Activated CD8-positive, alpha-beta memory T cell treated with anti-CD3 and anti-CD28 coated beads, Interleukin-2, amount 50 U/mL, for 1 hour (primary cell): ENCODE data around the gene SMIM26.
"Not testable (repeated sequence)": the region's sequence is repeated elsewhere in the genome, so short reads cannot be mapped to it uniquely, and the experiment has no call there.

ENCODE experiments used
- DNase-seq: peaks from one replicate; pipeline ENCODE4 v3.0.0-alpha.2; 2020; ENCODE audit errors: extremely low read depth

SMIM26 gene, protein sequence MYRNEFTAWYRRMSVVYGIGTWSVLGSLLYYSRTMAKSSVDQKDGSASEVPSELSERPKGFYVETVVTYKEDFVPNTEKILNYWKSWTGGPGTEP

GRCh38 chr20:18566892-18567738 is at the start of gene SMIM26:
TSS of gene SMIM26 (plus strand) at chr20:18567432. CDS start at chr20:18567479, 47 bp downstream.
- DNase-seq: peak; percentile 81

GRCh38 chr20:18522066-18522465 is 45.2 kb upstream of the SMIM26 start:
- not testable (repeated sequence) for DNase-seq

GRCh38 chr20:18523066-18523465 is 44.2 kb upstream of the SMIM26 start:
- DNase-seq: no peak

- no peak for DNase-seq
Observed at GRCh38 chr20:18524646-18525045, 42.6 kb upstream of the SMIM26 start.

DNA sequence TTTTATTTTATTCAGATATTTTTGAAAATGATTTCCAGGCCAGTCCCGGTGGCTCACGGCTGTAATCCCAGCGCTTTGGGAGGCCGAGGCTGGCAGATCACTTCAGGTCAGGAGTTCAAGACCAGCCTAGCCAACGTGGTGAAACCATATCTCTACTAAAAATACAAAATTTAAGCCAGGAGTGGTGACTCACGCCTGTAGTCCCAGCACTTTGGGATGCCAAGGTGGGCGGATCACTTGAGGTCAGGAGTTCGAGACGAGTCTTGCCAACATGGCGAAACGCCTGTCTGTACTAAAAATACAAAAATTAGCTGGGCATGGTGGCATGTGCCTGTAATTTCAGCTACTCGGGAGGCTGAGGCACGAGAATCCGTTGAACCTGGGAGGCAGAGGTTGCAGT is 40.5 kb upstream of the SMIM26 start:
- not testable (repeated sequence) for DNase-seq

DNA sequence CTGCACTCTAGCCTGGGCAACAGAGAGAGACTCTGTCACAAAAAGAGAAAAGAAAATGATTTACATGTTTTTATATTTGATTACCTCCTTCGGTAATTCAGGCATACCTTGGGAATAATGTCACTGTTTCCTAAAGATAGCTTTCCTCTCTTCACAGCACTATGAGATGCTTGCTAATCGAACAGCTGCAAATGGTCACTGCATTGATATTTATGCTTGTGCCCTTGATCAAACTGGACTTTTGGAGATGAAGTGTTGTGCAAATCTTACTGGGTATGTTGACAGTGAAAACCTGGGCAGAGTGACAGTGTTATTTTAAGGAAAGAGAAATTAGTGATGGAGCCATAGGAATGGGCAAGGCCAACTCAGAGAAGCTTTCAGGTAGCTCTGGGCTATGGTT is 39.9 kb upstream of the SMIM26 start:
- DNase-seq: no peak

DNA sequence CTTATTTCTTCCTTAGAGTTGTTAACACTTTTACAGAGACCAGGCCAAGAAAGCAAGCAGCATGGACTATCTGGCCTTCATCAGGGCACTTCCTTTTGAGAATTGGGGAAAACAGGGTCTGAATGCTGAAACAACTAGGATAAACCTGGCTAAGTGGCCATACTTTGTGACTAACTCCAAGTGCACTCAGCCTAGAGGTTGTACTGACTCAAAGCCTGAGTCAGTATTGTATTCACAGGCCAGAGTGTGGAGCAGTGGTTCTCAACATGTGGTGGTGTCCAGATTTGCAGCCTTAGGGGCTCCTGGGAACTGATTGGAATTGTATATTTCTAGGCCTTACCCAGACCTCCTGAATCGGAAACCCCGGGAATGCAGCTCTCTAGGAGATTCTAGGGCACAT is 39.4 kb upstream of the SMIM26 start:
- no peak for DNase-seq

DNA sequence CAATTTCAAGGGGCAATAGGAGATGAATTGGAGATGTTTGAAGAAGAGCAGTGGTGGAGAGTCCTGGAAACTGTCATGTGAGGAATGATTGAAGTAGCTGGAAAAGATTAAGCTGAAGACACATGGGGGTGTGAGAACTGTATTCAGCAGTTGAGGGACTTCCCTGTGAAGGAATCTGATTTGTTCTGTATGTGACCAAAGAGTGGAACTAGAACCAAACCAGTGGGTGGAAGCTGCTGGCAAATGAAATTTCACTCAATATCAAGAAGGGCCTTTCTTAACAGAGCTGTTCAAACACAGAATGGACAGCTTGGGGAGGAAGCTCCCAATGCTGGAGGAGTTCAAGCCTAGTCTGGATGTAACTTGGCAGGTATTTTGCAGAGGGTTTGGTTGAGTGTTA is 38.2 kb upstream of the SMIM26 start:
- DNase-seq: no peak

DNA sequence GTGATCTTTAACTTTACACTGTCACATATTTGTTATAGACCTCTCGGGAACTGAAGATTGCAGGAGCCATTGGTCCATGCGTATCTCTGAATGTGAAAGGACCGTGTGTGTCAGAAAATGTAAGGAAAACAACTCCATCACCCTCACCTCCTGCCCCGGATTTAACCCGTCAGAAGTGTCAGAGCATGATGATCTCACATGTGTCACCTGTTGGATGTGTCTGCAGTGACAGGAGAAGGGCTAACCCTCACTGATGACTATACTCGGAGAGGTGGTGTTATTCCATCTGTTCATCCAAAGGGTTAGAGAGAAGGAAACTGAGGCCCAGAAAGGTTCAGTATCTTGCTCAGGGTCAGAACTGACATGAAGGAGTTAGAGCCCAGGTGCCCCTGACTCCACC is 34.6 kb upstream of the SMIM26 start:
- DNase-seq: no peak

DNA sequence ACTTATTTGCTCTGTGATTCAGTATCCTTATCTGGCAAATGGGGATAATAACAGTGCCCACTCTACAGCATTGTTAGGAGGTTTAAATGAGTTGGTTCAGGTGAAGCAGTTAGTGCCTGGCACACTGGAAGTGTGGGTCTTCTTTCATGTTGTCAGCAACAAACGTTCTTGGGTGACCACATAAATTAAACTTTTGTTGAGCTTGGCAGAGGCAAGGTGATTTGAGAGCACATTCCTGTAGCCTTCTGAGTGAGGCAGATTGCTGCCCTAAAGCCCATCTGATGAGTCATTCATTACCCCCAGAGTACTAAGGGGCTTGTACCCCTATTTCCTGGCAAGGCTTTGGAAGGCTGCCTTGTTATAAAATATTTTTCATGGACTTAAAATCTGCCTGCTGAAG is 33.7 kb upstream of the SMIM26 start:
- DNase-seq: no peak

GRCh38 chr20:18533978-18534644 is 33.1 kb upstream of the SMIM26 start:
- DNase-seq: no peak

DNA sequence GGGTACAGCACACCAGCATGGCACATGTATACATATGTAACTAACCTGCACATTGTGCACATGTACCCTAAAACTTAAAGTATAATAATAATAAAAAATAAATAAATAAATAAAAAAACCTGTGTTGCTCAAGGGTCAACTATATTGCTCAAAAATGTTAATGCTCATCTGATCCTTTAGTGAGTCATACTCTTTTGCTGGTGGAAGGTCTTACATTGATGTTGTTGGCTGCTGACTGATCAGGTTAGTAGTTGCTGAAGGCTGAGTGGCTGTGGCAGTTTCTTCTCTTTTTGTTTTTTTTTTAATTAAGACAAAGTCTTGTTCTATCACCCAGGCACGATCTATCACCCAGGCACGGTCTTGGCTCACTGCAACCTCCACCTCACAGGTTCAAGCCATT is 29.6 kb upstream of the SMIM26 start:
- DNase-seq: no peak

DNA sequence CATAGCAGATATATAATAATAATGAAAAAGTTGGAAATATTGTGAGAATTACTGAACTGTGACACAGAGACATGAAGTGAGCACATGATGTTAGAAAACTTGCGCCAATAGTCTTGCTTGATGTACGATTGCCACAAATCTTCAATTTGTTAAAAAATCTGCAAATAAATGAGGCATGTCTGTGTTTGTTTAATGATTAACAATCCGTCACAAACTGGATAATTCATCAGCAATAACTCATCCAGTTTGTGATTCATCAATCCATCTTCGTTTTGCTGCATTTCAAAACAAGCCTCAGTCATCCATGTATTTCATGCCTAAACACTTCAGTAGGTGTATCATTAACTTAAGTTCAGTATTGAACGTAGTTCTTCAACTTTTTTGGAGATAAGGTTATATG is 25.5 kb upstream of the SMIM26 start:
- DNase-seq: no peak

DNA sequence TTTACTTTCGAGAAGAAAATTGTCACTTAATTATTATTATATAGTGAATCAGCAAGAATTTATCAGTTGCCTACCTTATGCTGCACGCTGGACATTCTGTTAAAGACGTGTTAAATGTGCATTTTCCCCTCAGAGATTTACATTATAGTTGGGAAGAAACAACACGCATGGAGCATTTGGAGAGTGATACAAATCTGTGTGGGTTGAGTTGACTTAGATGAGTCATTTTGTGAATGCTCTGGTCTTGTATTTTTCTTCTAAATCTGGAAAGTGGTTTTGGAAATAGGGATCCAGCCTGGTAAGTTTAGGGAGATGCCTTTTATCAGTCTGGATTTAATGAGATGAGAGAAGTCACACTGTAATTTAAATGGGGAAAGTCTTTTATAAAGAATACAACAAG is 24.0 kb upstream of the SMIM26 start:
- DNase-seq: no peak

DNA sequence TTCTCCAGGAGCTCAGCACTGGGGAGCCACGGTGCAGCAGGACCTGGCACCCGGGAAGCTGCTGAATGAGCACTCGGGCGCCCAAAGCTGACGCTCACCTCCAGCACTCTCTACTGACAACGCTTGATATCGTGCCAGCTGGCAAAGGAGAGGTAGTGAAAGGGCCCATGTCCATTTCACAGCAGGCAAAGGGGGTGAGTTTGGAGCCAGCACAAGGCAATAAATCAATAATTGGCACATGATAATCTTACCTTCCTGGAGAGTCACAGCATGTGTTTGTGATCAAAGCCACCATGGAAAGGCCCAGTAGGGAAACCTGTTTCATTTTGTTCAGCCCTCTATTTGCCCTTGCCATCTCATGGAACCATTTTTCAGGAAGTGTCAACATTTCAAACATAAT is 23.3 kb upstream of the SMIM26 start:
- no peak for DNase-seq

GRCh38 chr20:18545566-18545965 is 21.7 kb upstream of the SMIM26 start:
- no peak for DNase-seq

DNA sequence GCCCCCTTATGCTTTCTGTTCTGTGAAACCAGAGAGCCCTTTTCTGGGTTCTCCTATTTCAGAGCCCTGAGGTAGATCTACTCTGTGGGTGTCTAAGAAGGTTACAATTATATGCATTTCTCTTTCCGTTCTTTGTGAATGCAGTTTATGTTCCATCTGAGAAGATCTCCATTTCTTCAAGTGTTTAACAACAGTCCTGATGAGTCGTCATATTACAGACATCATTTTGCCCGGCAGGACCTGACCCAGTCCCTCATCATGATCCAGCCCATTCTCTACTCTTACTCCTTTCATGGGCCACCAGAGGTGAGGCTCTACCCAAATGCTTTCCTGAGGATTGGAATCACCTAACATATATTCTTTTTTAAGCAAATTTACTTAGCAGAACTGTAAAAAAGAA is 18.8 kb upstream of the SMIM26 start:
- no peak for DNase-seq

DNA sequence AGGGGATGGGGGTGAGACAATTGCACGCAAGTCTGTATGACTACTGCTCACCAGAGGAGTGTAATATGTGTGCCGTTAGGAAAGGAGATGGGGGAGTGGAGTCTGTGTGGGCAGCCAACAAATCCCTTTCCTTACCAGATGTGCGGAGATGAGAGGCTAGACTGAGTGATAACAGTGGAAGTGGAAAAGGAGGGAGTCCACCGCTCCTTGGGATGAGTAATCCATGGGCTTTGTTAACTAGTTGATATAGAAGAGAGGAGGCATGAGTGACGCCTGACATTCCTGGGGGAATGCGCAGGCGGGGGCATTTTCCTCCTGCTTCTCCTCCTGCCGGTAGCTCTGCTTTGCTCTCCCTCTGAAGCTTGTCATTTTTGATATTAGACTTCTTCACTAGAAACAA is 13.5 kb upstream of the SMIM26 start:
- no peak for DNase-seq

GRCh38 chr20:18567739-18568091 is 483 bp downstream of the SMIM26 start:
- no peak for DNase-seq

GRCh38 chr20:18571009-18571408 is 3.8 kb downstream of the SMIM26 start:
- no peak for DNase-seq

DNA sequence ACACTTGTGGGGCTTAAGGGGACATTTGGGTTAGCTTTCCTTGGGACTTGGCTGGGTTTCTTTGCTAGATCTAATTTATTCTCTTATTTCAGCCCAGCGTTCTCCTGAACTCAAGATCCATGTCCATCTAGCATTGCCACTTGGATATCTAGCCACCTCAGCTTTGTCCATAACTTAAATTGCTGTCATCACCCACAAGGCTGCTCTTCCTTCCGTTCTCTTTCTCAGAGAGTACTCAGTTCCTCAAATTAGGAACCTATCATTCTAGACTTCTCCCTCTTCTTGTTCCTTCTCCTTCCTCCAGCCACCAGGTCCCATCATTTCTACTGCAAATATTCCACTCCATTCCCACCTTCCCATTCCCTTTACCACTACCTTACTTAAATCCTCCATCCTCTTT is 4.3 kb downstream of the SMIM26 start:
- DNase-seq: no peak

GRCh38 chr20:18577942-18578341 is 10.7 kb downstream of the SMIM26 start:
- DNase-seq: no peak

- DNase-seq: no peak
Observed at GRCh38 chr20:18578581-18578980, 11.3 kb downstream of the SMIM26 start.
